HEK293T (cell line): ENCODE measurements around the gene TSPAN18.

Experiments
- ARNT ChIP-seq: fragments of 450-650 bp; IDR thresholded peaks from 2 replicates; pipeline ENCODE4 v1.6.1; 2017; ENCODE audit warnings: mild to moderate bottlenecking
- BHLHE40 ChIP-seq: fragments of 450-650 bp; IDR thresholded peaks from 2 replicates; pipeline ENCODE4 v1.6.1; 2016; ENCODE audit warnings: mild to moderate bottlenecking, moderate library complexity, borderline replicate concordance
- ELF4 ChIP-seq: fragments of 450-650 bp; IDR thresholded peaks from 2 replicates; pipeline ENCODE4 v1.6.1; 2017; ENCODE audit warnings: antibody characterized with exemption
- FOXA1 ChIP-seq: fragments of 450-650 bp; IDR thresholded peaks from 2 replicates; pipeline ENCODE4 v1.6.1; 2016; ENCODE audit warnings: mild to moderate bottlenecking
- FOXK2 ChIP-seq: fragments of 450-650 bp; IDR thresholded peaks from 2 replicates; pipeline ENCODE4 v1.6.1; 2016; ENCODE audit warnings: mild to moderate bottlenecking
- FOXM1 ChIP-seq: fragments of 450-650 bp; IDR thresholded peaks from 2 replicates; pipeline ENCODE4 v1.6.1; 2017; ENCODE audit warnings: mild to moderate bottlenecking, borderline replicate concordance
- HDGF ChIP-seq: fragments of 450-650 bp; IDR thresholded peaks from 2 replicates; pipeline ENCODE4 v1.6.1; 2017; ENCODE audit warnings: antibody characterized with exemption, borderline replicate concordance
- LEF1 ChIP-seq: fragments of 450-650 bp; IDR thresholded peaks from 2 replicates; pipeline ENCODE4 v1.6.1; 2017; ENCODE audit warnings: mild to moderate bottlenecking, borderline replicate concordance
- NFRKB ChIP-seq: fragments of 450-650 bp; IDR thresholded peaks from 2 replicates; pipeline ENCODE4 v1.6.1; 2016; ENCODE audit warnings: mild to moderate bottlenecking, moderate library complexity
- SP1 ChIP-seq: fragments of 450-650 bp; IDR thresholded peaks from 2 replicates; pipeline ENCODE4 v1.6.1; 2017
- SUZ12 ChIP-seq: fragments of 450-650 bp; IDR thresholded peaks from 2 replicates; pipeline ENCODE4 v1.6.1; 2016; ENCODE audit warnings: mild to moderate bottlenecking
- TARDBP ChIP-seq: fragments of 450-650 bp; IDR thresholded peaks from 2 replicates; pipeline ENCODE4 v1.6.1; 2016
- ZNF384 ChIP-seq: fragments of 450-650 bp; IDR thresholded peaks from 2 replicates; pipeline ENCODE4 v1.6.1; 2016
- TF ChIP-seq, protein P1 (sequence below): fragments of 450-650 bp; IDR thresholded peaks from 2 replicates; pipeline ENCODE4 v1.6.1; 2016

DNA sequence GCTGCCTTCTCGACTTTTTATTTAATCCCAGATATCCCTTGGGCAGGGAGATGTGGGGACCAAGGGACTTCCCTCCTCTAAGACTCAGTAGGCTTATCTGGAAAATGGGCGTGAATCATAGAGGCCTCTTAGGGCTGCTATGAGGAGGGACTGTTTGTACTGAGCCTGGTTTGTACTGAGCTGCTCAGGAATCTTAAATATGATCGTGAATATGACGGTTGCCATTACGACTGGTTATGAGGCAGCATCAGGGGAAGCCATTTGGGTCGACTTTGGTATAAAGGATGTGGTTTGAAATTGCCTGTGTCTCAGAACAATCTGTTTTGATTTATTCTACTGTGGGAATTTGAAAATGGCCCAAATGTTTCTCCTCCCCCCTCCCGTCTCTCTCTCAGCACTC is 20.6 kb downstream of the TSPAN18 start:
- no peak for TF ChIP-seq SP1
- TF ChIP-seq HDGF, result no peak
- TF ChIP-seq ELF4, result no peak
- no peak for TF ChIP-seq NFRKB
- no peak for TF ChIP-seq FOXA1
- no peak for TF ChIP-seq FOXK2
- TF ChIP-seq LEF1, result no peak
- TF ChIP-seq, protein P1, sequence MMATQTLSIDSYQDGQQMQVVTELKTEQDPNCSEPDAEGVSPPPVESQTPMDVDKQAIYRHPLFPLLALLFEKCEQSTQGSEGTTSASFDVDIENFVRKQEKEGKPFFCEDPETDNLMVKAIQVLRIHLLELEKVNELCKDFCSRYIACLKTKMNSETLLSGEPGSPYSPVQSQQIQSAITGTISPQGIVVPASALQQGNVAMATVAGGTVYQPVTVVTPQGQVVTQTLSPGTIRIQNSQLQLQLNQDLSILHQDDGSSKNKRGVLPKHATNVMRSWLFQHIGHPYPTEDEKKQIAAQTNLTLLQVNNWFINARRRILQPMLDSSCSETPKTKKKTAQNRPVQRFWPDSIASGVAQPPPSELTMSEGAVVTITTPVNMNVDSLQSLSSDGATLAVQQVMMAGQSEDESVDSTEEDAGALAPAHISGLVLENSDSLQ, result no peak
- no peak for TF ChIP-seq SUZ12
- TF ChIP-seq FOXM1, result no peak
- no peak for TF ChIP-seq TARDBP
- TF ChIP-seq BHLHE40, result no peak
- TF ChIP-seq ZNF384, result no peak
- TF ChIP-seq ARNT, result no peak
